Erythroblast (primary cell): ENCODE measurements around the gene NUDC.

Experiments used
- GATA1 ChIP-seq: IDR thresholded peaks from 2 replicates; pipeline ENCODE4 v1.6.1; 2011; ENCODE audit warnings: low read depth, mild to moderate bottlenecking, control low read depth, low read length, moderate library complexity
- POLR2A ChIP-seq: IDR thresholded peaks from 2 replicates; pipeline ENCODE4 v1.6.1; 2011; ENCODE audit warnings: mild to moderate bottlenecking, low read length

DNA sequence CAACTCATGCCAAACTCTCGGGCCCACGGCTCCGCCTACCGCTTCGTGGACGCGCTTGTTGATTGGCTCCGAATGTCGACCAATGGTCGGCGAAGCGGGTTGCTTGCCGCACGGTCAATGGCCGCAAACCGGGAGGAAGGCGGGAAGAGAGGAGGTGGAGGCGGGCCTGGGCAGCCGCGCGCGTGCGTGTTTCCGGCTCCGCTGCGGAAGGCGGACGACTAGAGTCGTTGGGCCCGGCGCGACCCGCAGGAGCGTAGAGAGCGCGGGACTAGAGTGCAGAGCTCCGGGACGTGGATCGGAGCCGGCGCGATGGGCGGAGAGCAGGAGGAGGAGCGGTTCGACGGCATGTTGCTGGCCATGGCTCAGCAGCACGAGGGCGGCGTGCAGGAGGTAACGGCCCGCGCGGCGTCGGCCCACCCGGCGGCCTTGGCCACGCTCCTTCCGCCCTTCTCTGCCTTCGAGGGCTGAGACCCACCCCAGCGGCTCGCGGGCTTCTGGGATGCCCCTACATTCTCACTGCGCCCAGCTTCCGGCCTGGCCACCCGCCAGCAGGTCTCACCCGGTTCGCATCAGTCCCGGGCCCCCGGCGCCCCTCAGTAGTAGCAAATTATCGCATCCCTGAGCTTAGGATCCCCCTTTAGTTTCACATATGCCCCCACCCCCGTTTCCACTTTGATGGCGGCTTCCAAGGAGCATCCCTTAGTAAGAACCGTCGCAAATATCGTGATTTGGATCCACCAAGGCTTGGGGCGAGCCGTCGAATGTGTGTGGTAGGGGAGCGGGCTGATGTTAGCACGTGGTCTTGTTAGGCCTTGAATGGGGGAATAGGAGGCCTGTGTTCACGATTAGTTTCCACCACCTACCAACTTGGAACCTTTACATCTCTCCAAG, at the start of gene NUDC:
- TF ChIP-seq POLR2A (peak; percentile 95), GATA1 (no peak)
